ENCODE data around the gene PLXNA1.

The PLXNA1 gene

DNA sequence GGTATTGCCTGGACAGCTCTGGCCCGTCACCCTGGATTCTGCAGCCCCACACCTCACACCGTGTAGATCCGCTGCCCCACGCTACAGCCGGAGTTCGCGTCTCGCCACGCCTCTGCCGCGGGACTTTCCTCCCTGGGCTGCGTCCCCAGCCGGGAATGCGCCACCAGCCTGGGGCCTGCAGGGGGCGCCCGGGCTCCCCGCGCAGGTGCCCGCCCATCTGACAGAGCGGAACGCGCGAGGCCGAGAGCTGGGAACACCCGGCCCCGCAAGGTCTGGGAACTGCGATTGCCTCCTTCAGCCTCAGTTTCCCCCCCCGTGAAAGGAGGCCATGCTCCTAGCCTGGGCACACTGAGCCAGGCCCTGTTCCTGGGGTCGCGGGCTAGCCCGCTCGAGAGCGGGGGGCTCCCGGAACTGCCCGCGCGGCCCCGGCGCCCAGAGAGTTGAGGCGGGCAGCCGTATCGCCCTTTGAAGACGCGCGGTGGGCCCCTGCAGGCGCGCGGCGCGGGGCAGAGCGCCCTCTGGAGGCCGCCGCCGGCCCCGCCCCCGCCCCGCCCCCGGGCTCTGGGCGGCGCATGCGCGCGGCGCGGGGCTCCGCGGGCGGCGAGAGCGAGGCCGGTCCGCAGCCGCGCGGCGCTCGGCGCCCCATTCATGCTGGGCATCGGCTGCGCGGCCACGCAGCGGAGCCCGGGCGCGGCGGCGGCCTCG is at the start of gene PLXNA1:
Gene PLXNA1 (plus strand): TSS at position 645 of the 705 bp plus-strand sequence. CDS start 5,479 bp downstream, outside the sequence.
- DNase-seq (ENCODE audit: low spot score): peak; percentile 99

DNA sequence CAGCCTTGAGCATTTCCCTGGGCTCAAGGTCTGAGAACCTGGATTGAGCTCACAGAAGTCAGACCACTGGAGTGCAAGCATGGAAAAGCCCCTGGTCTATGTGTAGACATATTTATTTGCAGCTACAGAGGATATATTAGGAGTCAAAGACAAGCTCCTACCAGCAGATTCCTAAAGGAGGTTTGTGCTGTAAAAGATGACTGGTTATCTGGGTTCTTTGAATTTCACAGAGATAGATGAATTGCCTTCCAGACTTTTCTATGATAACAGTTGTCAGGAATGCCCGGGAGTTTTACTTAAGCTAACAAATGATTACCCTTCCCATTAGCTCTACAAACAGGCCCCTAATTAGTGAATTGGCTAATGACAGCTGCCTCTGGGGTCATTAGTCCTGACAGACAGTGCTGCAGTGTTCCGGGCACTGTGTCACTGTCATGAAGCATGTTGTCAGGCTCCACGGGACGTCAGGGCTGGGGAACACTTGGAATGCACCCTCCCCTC is 48.8 kb upstream of the PLXNA1 start:
- peak; percentile 48 for DNase-seq (ENCODE audit: low spot score)

- DNase-seq (ENCODE audit: low spot score): no peak
These were observed 47.9 kb upstream of the PLXNA1 start for GRCh38 chr3:126934991-126935390.

GRCh38 chr3:126935756-126936509 is 47.0 kb upstream of the PLXNA1 start:
- DNase-seq (ENCODE audit: low spot score): no peak

GRCh38 chr3:126936853-126937425 is 46.0 kb upstream of the PLXNA1 start:
- DNase-seq (ENCODE audit: low spot score): no peak

- no peak for DNase-seq (ENCODE audit: low spot score)
These were observed 45.4 kb upstream of the PLXNA1 start for GRCh38 chr3:126937533-126937932.

DNA sequence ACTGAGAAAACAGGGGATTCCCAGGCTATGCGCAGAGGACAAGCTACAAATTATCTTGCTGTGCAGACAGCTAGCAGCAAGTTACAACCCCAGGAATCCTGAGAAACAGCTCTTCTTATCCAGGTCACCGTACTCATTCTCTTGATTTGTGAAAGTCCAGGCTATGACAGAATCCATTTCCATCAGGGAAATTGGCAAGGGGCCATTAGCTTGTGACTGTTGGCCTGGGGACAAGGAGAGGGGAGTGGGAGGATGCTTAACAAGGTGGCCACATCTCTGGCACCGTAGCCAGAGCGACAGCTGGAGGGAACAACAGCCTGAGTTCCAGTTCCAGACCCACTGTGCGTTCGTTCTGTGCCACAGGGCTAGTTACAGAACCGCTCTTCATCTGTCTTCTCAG is 44.9 kb upstream of the PLXNA1 start:
- DNase-seq (ENCODE audit: low spot score): no peak

GRCh38 chr3:126938520-126939337 is 44.2 kb upstream of the PLXNA1 start:
- no peak for DNase-seq (ENCODE audit: low spot score)

DNA sequence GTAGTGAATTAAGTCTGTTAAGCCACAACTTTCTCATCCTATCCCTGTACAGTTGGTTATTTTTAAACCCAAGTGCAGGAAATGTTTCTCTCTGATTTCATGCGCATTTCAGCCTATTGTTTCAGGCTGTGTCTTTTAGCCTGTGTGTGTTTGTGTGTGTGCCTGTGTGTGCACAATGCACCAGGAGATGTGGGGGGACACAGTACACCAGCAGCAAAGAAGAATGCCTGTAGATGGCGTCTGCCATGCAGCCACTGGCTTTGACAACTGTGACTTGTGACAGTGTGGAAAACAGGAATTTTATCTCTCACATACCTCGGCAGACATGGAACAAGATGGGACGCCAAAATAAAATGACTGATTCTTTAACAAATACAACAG is 43.6 kb upstream of the PLXNA1 start:
- DNase-seq (ENCODE audit: low spot score): no peak

DNA sequence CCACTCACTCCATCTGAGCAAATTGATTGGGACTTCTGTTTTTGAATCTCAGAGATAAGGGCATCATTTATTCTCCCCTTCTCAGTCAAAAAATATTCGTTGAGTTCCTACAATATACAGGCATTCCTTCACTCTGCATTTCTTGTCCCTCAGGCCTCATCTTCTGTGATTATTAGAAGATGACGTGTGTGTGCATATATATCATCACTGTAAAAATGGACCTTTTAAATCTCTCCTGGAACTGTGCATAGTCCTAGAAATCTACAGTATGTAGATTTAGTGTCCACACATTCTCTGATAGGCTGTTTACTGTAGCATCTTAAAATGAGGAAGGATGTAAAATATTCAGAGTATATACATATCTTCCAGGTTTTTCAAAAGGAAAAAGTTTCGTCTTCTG is 43.2 kb upstream of the PLXNA1 start:
- DNase-seq (ENCODE audit: low spot score): no peak

DNA sequence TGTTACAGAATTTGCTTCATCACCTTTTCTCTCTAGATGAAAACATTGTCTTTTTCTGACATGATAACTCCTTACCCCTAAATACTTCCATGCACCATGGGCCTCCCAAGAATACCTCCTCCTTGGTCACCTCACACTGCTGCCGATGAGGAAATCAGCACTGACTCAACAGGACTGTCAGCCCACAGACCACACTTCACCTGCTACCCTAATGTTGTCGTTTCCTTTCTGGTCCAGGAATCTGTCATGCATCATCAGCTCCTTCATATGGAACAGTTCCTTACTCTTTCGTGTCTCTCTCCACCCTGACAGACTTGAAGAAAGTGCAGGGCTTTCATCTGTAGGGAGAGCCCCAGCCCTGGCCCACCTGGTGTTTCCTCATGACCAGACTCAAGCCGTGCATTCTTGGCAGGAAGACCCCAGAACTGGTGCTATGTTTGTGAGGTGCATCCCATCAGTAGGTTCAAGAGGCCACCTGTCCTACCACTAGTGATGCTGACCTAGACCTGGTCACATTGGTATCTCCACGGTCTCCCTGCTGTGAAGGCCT is 41.1 kb upstream of the PLXNA1 start:
- no peak for DNase-seq (ENCODE audit: low spot score)

DNA sequence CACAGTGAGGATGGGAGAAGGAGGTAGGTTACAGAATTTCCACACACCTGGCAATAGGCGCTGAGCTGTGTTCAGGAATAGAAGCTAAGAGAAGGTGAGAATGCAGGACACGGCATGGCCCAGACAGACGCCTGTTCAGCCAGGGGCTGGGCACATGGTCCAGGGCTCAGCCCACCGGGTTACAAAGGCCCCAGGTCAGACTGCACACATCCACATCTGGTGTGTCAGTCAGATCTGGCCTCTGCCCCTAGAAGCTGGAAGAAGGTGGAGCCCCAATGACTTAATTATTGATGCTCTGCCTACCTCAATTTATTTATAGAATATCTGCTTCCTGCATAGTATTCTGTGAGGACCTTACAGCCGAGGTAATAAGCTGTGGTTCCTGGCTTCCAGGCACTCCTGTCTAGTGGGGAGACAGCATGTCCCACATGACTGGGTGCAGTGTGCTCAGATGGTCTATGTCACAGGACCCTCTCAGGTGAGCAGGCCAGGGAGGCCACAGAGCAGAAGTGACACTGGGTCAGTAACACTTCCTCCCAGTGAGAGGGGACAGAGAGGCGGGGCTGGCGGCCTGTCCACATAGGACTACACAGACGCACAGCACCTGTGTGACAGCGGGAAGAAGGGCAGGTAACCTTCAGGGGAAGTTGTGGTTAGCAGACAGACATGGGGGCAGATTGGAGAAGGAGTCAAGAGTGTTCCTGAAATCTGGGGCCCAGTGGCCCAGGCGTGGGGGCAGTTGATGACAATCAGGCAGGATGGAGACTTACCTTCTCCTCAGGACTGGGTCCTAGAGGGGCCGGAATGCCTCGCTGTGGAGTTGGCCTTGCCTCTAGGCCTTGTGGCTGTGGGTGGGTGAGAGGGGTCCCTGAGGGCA is 38.6 kb upstream of the PLXNA1 start:
- DNase-seq (ENCODE audit: low spot score): no peak

GRCh38 chr3:126945171-126945721 is 37.7 kb upstream of the PLXNA1 start:
- no peak for DNase-seq (ENCODE audit: low spot score)

DNA sequence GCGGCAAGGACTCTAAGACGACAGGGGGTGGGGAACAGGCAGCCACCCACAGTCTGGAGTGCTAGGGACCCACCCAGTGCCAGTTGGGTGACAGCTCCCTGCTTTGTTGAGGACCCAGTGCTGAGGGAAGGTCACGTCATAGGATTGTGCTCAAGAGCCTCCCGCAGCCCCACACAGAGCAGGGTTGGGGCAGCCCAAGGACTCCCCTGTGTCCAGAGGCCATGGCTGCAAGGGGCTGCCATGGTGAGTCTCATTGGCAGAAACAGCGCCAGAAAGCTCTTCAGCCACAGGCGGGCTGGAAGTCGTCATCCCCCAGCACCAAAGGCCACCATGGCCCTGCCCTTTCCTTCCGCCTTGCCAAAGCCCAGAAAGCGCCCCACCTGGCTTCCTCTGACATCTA is 37.0 kb upstream of the PLXNA1 start:
- no peak for DNase-seq (ENCODE audit: low spot score)

DNA sequence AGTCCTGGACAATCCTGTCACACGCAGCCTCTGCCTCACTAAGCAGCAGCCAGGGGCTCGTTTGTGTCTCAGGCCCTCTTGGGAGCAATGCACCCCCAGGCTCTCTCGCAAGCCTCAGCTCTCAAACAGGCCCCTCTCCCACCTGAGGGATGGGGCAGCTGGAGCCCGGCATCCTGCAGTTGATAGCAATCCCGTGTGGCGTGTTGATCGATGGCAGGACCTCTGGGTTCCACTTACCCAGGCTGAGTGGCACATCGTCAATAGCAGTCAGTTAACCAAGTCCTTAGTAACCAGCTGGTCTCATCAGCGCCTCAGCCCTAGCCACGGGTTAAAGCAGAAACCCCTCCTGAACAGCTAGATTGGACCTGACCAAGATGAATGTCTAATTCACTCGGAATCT is 36.5 kb upstream of the PLXNA1 start:
- no peak for DNase-seq (ENCODE audit: low spot score)

GRCh38 chr3:126947429-126947828 is 35.5 kb upstream of the PLXNA1 start:
- DNase-seq (ENCODE audit: low spot score): no peak

DNA sequence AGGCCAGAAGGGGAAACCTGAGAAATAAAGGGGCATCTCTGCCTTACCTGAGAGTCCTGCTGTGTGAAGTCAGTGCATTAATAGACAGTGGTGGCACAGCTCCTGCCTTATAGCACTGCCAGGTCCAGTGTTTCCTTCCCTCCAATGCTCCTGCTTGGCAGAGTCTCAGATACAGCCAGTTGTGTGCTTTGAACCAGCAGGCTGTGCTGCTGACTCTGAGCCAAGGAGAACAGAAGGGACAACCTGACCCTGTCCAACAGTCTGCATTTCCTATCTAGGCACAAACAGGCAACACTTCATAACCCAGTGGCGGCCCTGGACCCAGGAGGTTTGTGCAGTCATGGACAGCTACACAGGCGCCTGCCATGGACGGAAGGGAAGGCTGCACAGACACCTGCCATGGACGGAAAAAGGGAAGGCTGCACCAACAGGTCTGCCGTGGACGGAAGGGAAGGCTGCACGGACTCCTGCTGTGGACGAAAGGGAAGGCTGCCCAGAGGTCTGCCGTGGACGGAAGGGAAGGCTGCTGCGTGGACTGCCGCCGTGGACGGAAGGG is 33.9 kb upstream of the PLXNA1 start:
- no peak for DNase-seq (ENCODE audit: low spot score)

GRCh38 chr3:126951561-126951960 is 31.4 kb upstream of the PLXNA1 start:
- DNase-seq (ENCODE audit: low spot score): no peak

- no peak for DNase-seq (ENCODE audit: low spot score)
These were observed 30.5 kb upstream of the PLXNA1 start for GRCh38 chr3:126952261-126952982.
